ENCODE measurements around the gene SCEL.

DNA sequence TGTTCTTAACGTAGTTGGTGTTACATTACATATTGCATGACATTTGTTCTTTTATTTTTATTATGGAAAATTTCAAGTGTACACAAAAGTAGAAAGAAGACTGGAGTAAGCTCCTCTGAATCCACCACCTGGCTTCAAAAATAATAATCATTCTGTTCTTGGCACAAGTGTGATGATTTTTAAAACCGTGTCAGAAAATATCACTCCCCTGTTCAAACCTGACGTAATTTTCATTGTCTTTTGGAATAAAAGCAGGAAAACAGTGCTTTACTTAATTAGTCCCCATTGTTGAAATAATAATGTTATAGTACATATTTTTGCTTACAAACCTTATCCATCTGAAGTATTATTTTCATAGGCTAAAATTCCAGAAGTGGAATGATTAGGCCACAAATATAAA is 41.3 kb upstream of the SCEL start:
- TF ChIP-seq, protein P1, sequence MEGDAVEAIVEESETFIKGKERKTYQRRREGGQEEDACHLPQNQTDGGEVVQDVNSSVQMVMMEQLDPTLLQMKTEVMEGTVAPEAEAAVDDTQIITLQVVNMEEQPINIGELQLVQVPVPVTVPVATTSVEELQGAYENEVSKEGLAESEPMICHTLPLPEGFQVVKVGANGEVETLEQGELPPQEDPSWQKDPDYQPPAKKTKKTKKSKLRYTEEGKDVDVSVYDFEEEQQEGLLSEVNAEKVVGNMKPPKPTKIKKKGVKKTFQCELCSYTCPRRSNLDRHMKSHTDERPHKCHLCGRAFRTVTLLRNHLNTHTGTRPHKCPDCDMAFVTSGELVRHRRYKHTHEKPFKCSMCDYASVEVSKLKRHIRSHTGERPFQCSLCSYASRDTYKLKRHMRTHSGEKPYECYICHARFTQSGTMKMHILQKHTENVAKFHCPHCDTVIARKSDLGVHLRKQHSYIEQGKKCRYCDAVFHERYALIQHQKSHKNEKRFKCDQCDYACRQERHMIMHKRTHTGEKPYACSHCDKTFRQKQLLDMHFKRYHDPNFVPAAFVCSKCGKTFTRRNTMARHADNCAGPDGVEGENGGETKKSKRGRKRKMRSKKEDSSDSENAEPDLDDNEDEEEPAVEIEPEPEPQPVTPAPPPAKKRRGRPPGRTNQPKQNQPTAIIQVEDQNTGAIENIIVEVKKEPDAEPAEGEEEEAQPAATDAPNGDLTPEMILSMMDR (IDR thresholded peaks at IDR 0.05; ENCODE audit: low read length), result no peak
- TF ChIP-seq EZH2 (optimal IDR thresholded peaks at IDR 0.05; ENCODE audit: low read depth, low read length) (no peak), EZH2phosphoT487 (IDR thresholded peaks at IDR 0.05; ENCODE audit: low read length) (no peak)

Measured in MM.1S (cell line).